ENCODE data around the gene TPX2. TPM values are rescaled to one million over a fixed set of nuclear protein-coding genes. Genes with fewer than 3 reads are reported as not detected.
"Not testable (repeated sequence)": the region's sequence is repeated elsewhere in the genome, so short reads cannot be mapped to it uniquely, and the experiment has no call there.

TPX2 gene
- total RNA-seq, 1 experiment from 2014 or later, result 119 TPM

DNA sequence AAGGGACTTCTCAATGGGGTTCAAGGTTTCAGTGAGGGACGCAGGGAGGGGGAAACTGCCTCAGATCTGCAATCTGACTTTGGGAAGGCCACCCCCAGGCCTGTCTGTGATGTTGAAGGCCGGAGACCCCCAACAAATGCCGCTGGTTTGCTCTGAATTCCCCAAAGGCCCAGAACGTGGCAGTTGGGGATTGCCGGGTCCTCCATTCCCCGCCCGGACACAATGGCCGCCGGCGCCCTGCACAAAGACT lies 16.1 kb upstream of the TPX2 start:
- Histone ChIP-seq H3K27me3 (ENCODE audit: control insufficient read depth, insufficient read depth, low read length) (no peaks in the 10 kb centered on the region), H3K36me3 (replicated peaks; ENCODE audit: control insufficient read depth, insufficient read depth, low read length) (peaks cover 11% of the 10 kb centered on the region), H3K4me3 (ENCODE audit: insufficient read depth, low read depth, low read length) (peak overlapping the region; percentile 64)
- DNase-seq, result no peak

DNA sequence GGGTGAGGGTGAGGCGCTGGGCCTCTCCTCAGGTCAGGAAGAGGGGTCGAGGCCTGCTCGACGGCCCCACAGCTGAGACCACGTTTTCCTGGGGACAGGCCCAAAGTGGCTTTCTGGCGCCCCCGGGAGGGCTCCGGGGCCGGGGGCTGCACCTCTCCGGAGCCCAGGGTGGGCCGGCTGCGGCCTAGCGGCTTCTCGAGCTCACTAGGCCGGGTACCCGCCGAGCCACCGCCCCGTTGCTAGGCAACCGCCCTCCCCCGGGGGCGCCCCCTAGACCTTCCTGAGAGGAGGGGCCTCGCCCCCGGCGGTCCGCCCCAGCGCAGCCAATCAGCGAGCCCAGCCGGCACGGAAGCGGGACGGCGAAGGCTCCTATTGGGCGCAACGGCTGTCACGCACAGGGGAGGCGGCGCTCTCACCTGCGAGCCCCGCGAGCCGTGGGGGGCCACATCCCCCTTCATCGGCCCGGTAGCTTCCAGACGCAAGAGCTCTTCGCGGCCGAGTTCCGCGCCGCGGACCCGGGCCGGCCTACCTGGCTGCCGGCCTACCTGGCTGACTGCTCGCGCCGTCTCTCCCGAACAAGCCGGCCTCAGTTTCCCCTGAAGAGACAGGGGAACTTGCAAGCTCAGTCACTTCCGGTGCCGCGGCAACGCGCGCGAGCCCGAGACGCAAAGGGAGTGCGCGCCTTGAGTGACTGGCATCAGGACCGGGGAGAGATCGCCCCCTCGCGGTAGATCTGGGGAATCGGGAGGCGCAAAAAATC lies 15.6 kb upstream of the TPX2 start:
- DNase-seq, result peak; percentile 100
- Histone ChIP-seq H3K36me3 (replicated peaks; ENCODE audit: control insufficient read depth, insufficient read depth, low read length) (peaks cover 11% of the 10 kb centered on the region), H3K4me3 (ENCODE audit: insufficient read depth, low read depth, low read length) (peak overlapping the region; percentile 72), H3K27me3 (ENCODE audit: control insufficient read depth, insufficient read depth, low read length) (no peaks in the 10 kb centered on the region)

DNA sequence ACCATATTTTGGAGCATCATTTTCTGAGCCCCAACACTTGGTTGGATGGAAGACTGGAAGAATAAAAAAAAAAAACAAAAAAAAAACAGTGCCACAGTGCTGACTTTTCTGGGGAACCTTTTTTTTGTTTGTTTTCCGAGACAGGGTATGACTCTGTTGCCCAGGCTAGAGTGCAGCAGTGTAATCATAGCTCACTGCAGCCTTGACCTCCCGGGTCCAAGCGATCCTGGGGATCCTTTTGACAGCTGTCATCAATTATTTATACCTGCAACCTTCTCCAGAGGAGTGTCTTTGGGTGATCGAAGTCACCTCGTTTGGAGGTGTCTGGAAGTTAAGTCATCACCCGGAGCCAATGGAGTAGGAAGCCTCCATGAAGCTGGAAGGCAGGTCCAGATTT lies 7.8 kb upstream of the TPX2 start:
- Histone ChIP-seq H3K36me3 (replicated peaks; ENCODE audit: control insufficient read depth, insufficient read depth, low read length) (no peaks in the 10 kb centered on the region), H3K4me3 (ENCODE audit: insufficient read depth, low read depth, low read length) (no peak overlapping the region)
- no peak for DNase-seq

DNA sequence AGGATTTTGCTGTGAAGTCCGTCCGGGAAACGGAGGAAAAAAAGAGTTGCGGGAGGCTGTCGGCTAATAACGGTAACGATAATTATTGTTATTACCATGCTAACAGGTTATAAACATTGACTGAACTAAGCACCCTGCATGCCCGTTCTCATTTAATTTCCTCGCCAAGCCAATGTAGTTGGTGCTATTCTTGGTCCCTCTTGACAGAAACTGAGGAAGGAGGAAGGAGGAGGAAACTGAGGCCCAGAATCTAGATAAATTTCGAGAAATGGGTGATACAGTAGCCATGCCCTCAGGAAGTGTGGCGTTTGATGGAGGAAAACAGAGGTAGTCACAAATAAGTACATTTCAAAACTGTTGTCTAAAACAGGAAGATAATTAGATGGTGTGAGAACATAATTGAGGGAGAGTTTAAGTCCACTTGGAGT lies 474 bp downstream of the TPX2 start:
- Histone ChIP-seq H3K27me3 (ENCODE audit: control insufficient read depth, insufficient read depth, low read length) (no peaks in the 10 kb centered on the region), H3K4me3 (ENCODE audit: insufficient read depth, low read depth, low read length) (peak overlapping the region; percentile 76), H3K36me3 (replicated peaks; ENCODE audit: control insufficient read depth, insufficient read depth, low read length) (peaks cover 6% of the 10 kb centered on the region; the same call in 1 of the 2 replicates)
- DNase-seq, result no peak

More for the DNA sequence above, 7.8 kb upstream of the TPX2 start:
- H3K27me3 ChIP-seq (ENCODE audit: control insufficient read depth, insufficient read depth, low read length), result no peaks in the 10 kb centered on the region

DNA sequence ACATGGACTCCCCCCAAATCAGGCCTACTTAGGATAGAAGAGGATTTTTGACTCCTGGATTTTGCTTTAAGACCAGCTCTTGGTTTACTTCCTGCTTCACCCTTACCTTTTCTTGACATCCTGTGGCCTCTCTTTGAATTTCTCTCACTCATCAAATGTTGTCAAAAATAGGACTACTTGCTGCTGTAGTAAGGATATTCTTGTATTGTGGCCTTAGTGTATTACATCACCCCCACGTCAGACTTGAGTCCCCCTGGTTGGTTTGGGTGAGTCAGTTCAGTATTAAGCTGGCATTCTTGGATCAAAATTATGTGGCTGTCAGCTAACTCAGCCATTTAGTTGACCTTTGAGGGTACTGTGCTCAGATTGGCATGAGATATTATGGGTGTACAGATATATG lies 1.1 kb downstream of the TPX2 start:
- no peaks in the 10 kb centered on the region for H3K27me3 ChIP-seq (ENCODE audit: control insufficient read depth, insufficient read depth, low read length)
- peaks cover 6% of the 10 kb centered on the region; the same call in 1 of the 2 replicates for H3K36me3 ChIP-seq (replicated peaks; ENCODE audit: control insufficient read depth, insufficient read depth, low read length)
- H3K4me3 ChIP-seq (ENCODE audit: insufficient read depth, low read depth, low read length), result peak overlapping the region; percentile 76
- no peak for DNase-seq

DNA sequence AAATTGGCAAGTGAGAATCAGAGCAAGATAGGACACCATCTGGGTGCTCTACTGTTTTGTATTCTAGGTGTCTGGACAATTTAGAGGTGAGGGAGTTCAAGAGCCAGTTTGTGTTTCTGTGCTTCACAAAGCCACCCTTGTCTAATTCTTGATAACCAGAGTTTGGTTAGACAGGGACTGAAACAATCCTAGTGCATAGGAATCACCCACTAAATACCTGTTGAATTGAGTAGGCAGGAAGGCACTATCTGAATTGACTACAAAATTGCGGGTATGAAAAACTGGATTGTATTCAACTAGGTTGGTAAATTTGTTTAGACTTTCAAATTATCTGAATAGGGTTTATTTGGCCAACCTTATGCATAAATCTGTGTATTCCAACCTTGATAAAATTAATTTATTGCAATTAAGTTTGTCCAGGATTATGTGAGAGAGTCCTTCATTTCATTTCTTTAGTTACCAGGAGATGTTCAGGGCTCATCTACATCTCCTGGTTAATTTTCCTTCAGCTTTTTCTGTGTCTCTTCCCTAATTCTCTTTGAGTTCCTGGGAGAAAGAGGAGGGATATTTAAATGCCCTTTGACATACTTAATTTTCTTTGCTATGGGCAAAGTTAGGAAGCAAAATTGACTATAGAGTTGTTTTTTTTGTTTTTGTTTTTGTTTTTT lies 1.7 kb downstream of the TPX2 start:
- peak overlapping the region; percentile 76 for H3K4me3 ChIP-seq (ENCODE audit: insufficient read depth, low read depth, low read length)
- DNase-seq, result no peak
- peaks cover 8% of the 10 kb centered on the region for H3K36me3 ChIP-seq (replicated peaks; ENCODE audit: control insufficient read depth, insufficient read depth, low read length)
- H3K27me3 ChIP-seq (ENCODE audit: control insufficient read depth, insufficient read depth, low read length), result no peaks in the 10 kb centered on the region

DNA sequence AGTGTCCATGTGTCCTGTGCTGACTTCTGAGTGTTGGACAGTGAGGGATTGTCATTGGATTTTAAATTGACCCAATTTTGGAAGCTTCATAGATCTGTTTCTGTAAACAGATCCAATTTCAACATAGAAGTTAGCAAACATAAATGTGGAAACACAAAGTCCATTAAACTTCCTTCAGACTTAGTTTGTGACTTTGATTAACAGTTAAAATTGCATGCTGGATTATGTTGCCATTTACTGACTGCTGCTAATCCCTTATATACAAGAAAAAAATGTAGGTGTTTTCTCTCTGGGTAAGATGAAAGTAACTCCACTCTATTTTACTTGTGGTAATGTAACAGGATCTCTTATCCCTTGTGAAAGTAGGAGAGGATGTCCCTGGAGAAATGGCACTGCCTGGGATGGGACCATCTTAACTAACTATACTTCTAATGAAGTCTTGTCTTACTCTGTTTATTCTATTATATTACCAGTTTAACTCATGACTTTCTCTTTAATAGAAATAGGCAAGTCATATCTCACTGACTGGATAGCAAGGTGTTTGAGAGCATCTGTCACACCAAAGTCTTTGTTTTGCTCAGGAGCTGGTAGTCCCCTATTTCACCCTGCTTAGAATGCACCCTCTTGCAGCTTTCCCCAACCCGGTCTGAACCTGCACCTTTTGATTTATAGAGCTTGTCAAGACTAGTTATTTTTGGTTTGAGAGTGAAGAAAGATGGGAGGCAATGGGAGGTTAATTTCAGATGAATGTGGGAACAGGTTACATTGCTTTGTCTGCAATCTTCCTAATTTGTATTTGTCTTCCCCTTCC lies 7.2 kb downstream of the TPX2 start:
- no peak overlapping the region for H3K4me3 ChIP-seq (ENCODE audit: insufficient read depth, low read depth, low read length)
- H3K27me3 ChIP-seq (ENCODE audit: control insufficient read depth, insufficient read depth, low read length), result no peaks in the 10 kb centered on the region
- H3K36me3 ChIP-seq (replicated peaks; ENCODE audit: control insufficient read depth, insufficient read depth, low read length), result peaks cover 15% of the 10 kb centered on the region
- DNase-seq, result no peak

DNA sequence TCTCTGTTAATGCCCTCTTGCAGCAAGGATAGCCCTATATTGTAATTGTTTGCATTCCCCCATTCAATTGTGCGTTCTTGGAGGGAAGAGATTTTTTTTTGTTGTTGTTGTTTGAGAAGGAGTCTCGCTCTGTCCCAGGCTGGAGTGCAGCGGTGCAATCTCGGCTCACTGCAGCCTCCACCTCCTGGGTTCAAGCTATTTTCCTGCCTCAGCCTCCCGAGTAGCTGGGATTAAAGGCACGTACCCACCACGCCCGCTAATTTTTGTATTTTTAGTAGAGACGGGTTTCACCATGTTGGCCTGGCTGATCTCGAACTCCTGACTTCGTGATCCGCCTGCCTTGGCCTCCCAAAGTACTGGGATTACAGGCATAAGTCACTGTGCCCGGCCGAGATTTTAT lies 7.9 kb downstream of the TPX2 start:
- not testable (repeated sequence) for H3K27me3 ChIP-seq (ENCODE audit: control insufficient read depth, insufficient read depth, low read length); H3K4me3 ChIP-seq (ENCODE audit: insufficient read depth, low read depth, low read length); DNase-seq
- H3K36me3 ChIP-seq (replicated peaks; ENCODE audit: control insufficient read depth, insufficient read depth, low read length), result peaks cover 15% of the 10 kb centered on the region

DNA sequence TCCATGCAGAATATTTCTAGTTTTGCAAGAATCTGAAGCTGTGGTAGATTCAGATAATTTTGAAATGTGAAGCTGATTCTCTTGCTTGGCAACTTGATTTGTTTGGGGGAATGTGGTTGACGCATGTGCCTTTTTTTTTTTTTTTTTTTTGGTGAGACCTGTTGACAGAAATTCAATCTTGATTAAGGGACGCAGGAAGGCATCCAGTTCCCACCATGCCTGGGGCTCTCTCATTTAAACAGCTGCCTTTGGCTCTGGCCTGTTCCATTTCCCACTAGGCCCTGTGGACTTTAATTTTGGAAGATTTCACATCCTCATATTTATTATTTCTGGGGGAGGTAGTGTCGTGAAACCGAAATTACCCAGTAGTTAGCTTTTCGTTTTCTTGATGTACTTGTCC lies 8.6 kb downstream of the TPX2 start:
- H3K36me3 ChIP-seq (replicated peaks; ENCODE audit: control insufficient read depth, insufficient read depth, low read length), result peaks cover 15% of the 10 kb centered on the region
- DNase-seq, result no peak
- no peak overlapping the region for H3K4me3 ChIP-seq (ENCODE audit: insufficient read depth, low read depth, low read length)
- H3K27me3 ChIP-seq (ENCODE audit: control insufficient read depth, insufficient read depth, low read length), result no peaks in the 10 kb centered on the region

DNA sequence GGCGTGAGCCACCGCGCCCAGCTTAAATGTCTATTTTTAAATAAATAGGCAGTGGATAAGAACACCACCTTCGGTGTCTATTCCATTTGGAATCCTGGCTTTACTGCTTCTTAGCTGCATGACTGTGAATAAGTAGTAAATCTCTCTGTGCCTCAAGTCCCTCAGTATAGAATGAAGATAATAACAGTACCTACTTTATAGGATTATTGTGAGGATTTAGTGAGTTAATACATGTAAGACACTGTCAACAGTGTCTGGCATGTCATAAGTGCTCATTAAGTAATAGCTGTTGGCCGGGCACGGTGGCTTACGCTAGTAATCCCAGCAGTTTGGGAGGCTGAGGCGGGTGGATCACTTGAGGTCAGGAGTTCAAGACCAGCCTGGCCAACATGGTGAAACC lies 10.1 kb downstream of the TPX2 start:
- no peak for DNase-seq
- Histone ChIP-seq H3K36me3 (replicated peaks; ENCODE audit: control insufficient read depth, insufficient read depth, low read length) (peaks cover 10% of the 10 kb centered on the region), H3K4me3 (ENCODE audit: insufficient read depth, low read depth, low read length) (no peak overlapping the region), H3K27me3 (ENCODE audit: control insufficient read depth, insufficient read depth, low read length) (no peaks in the 10 kb centered on the region)

DNA sequence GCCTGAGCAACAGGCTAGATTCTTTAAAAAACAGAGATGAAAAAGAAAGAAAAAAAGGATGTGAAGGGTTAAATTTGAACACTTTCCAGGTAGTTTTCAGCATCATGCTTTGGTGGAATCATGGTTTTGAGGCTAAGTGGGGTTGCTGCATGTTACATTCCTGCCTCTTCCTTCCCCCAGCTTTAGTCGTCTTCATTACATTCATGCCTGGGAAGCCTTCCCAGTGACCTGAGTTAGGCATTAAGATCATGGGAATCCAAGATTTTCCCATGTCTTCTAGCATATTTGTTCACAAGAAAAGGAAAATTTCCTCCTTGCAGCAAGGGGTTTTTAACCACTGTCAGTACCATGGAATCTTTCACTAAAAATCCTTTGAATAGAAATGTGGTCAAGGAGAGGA lies 12.0 kb downstream of the TPX2 start:
- DNase-seq, result no peak
- H3K36me3 ChIP-seq (replicated peaks; ENCODE audit: control insufficient read depth, insufficient read depth, low read length), result peaks cover 8% of the 10 kb centered on the region
- no peak overlapping the region for H3K4me3 ChIP-seq (ENCODE audit: insufficient read depth, low read depth, low read length)
- H3K27me3 ChIP-seq (ENCODE audit: control insufficient read depth, insufficient read depth, low read length), result no peaks in the 10 kb centered on the region

DNA sequence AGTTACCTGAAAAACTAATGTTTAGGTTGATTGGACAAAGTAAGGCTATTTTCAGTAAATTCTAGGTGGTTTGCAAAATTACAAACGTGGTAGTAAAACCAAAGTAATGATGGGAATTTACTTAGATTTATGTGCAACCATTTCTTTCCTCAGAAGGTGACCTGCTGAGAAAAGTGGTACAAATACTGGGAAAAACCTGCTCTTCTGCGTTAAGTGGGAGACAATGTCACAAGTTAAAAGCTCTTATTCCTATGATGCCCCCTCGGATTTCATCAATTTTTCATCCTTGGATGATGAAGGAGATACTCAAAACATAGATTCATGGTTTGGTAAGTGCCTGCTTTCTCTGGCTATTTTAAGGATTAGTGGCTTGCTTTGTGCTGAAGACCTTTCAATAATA lies 18.2 kb downstream of the TPX2 start:
- peaks cover 21% of the 10 kb centered on the region for H3K36me3 ChIP-seq (replicated peaks; ENCODE audit: control insufficient read depth, insufficient read depth, low read length)
- DNase-seq, result no peak
- no peak overlapping the region for H3K4me3 ChIP-seq (ENCODE audit: insufficient read depth, low read depth, low read length)

DNA sequence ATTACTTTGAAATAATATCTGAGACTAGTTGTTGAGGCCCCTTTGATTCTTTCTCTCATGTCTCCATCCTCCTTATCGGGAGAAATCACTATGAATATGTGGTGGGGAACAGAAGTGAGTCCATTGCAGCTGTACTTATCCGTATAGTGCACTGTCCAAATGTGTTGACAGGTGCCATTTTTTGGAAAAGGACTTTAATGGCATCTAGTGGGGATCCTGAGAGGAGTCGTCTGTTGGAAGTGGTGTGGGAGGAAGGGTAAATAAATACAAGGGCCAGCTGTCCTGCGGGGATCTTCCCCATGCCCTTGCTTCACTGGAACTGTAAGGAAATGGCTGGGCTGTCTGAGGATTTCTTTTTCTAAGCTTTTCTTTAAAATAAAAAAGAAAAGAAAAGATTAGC lies 19.4 kb downstream of the TPX2 start:
- peaks cover 21% of the 10 kb centered on the region for H3K36me3 ChIP-seq (replicated peaks; ENCODE audit: control insufficient read depth, insufficient read depth, low read length)
- DNase-seq, result no peak
- no peak overlapping the region for H3K4me3 ChIP-seq (ENCODE audit: insufficient read depth, low read depth, low read length)
- no peaks in the 10 kb centered on the region for H3K27me3 ChIP-seq (ENCODE audit: control insufficient read depth, insufficient read depth, low read length)

More for the DNA sequence above, 18.2 kb downstream of the TPX2 start:
- H3K27me3 ChIP-seq (ENCODE audit: control insufficient read depth, insufficient read depth, low read length), result no peaks in the 10 kb centered on the region

DNA sequence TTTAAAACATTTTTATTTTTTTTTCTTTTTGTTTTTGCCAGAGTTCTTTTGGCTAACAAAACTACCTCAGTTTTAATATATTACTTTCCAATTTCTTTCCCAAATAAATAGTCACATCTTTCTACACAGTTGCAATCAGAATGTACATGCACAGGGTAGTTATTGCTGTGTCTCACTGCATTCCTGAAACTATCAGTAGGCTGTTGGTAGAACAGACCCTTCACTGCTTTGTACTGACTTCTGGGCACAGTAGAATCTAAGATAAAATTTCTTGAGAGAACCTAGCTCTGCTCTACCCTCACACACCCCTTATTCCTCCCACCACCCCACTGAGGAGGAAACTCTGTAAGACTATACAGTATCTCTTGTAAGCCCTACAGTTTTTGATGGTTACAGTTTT lies 19.9 kb downstream of the TPX2 start:
- no peak for DNase-seq
- H3K36me3 ChIP-seq (replicated peaks; ENCODE audit: control insufficient read depth, insufficient read depth, low read length), result peaks cover 21% of the 10 kb centered on the region
- no peak overlapping the region for H3K4me3 ChIP-seq (ENCODE audit: insufficient read depth, low read depth, low read length)
- no peaks in the 10 kb centered on the region for H3K27me3 ChIP-seq (ENCODE audit: control insufficient read depth, insufficient read depth, low read length)

All from H7 (cell line).